HepG2 (cell line): Measurements from ENCODE around the gene SELPLG. TPM values are rescaled to one million over a fixed set of nuclear protein-coding genes. Genes with fewer than 3 reads are reported as not detected.

Experiments
- CBFB ChIP-seq: sonication (generic); formaldehyde crosslinking; IDR thresholded peaks from 2 replicates; pipeline ENCODE4 v1.4.0; 2020; ENCODE audit warnings: missing genetic modification reagents
- EP300 ChIP-seq, 3 experiments: sonication (generic) in 1 of 3; formaldehyde crosslinking in 1 of 3; IDR thresholded peaks; 2 replicates each; pipeline versions ENCODE4 v1.5.1 to v1.6.1; 2011 to 2020; ENCODE audit warnings: low read depth in 2 of 3, low read length in 2 of 3, borderline replicate concordance in 1 of 3, improper control_type of control experiment in 1 of 3, mild to moderate bottlenecking in 1 of 3, missing genetic modification reagents in 1 of 3, moderate library complexity in 1 of 3
- HHEX ChIP-seq: IDR thresholded peaks from 2 replicates; pipeline ENCODE4 v1.6.1; 2016; ENCODE audit warnings: control low read depth
- HNF4A ChIP-seq: sonication (generic); formaldehyde crosslinking; IDR thresholded peaks from 2 replicates; pipeline ENCODE4 v1.4.0; 2020; ENCODE audit warnings: missing genetic modification reagents
- HOXA5 ChIP-seq: sonication (generic); formaldehyde crosslinking; IDR thresholded peaks from 2 replicates; pipeline ENCODE4 v1.4.0; 2020; ENCODE audit warnings: missing genetic modification reagents
- MEF2D ChIP-seq: sonication (generic); formaldehyde crosslinking; IDR thresholded peaks from 2 replicates; pipeline ENCODE4 v1.5.1; 2020; ENCODE audit warnings: mild to moderate bottlenecking, missing genetic modification reagents
- MTA3 ChIP-seq: sonication (generic); formaldehyde crosslinking; IDR thresholded peaks from 2 replicates; pipeline ENCODE4 v1.4.0; 2020; ENCODE audit warnings: missing genetic modification reagents
- NCOR1 ChIP-seq: fragments of 200-600 bp; sonication (generic); IDR thresholded peaks from 2 replicates; pipeline ENCODE4 v1.7.0; 2017; ENCODE audit warnings: antibody characterized with exemption, low read length, borderline replicate concordance
- NFIC ChIP-seq: IDR thresholded peaks from 2 replicates; pipeline ENCODE4 v1.6.1; 2012; ENCODE audit warnings: mild to moderate bottlenecking, low read length, inconsistent platforms
- NR2F6 ChIP-seq, 2 experiments: IDR thresholded peaks; 2 replicates each; pipeline ENCODE4 v1.6.1; 2016; ENCODE audit warnings: antibody characterized with exemption in 1 of 2, mild to moderate bottlenecking in 1 of 2
- RARA ChIP-seq: IDR thresholded peaks from 2 replicates; pipeline ENCODE4 v1.6.1; 2016; ENCODE audit warnings: missing genetic modification reagents, missing compliant biosample characterization
- RBM39 ChIP-seq: fragments of 200-400 bp; formaldehyde crosslinking; IDR thresholded peaks from one replicate; pipeline ENCODE4 v1.6.1; 2018; ENCODE audit warnings: antibody characterized with exemption, mild to moderate bottlenecking, low read depth, low read length; ENCODE audit not compliant: poor library complexity, severe bottlenecking
- RFX1 ChIP-seq: fragments of 450-650 bp; IDR thresholded peaks from 2 replicates; pipeline ENCODE4 v1.6.1; 2017
- polyA plus RNA-seq, 8 experiments: library from polyadenylated mRNA; depleted of rRNA in 3 of 8; stranded (reverse) in 7 of 8; unstranded in 1 of 8; fragments of >200 nt; fragmentation: Illumina TruSeq in 4 of 8; extraction: Trizol in 4 of 8; gene quantifications; 2 replicates each; pipeline versions ENCODE4 v1.2.1 to v1.2.3, GENCODE V29; 2011 to 2016; ENCODE audit warnings: low read depth in 4 of 8, missing spikeins in 1 of 8, mixed read lengths in 1 of 8; ENCODE audit not compliant: insufficient read depth in 1 of 8
- total RNA-seq, 5 experiments: library from RNA; depleted of rRNA; stranded (reverse); fragments of >200 nt; fragmentation: Illumina TruSeq; extraction: Trizol; gene quantifications; 2 replicates each; pipeline ENCODE4 v1.2.3, GENCODE V29; 2016; ENCODE audit warnings: low read depth in 1 of 5
- TF ChIP-seq, protein P1 (sequence below): sonication (generic); formaldehyde crosslinking; IDR thresholded peaks from 2 replicates; pipeline ENCODE4 v1.4.0; 2020; ENCODE audit warnings: missing genetic modification reagents

SELPLG gene
- total and polyA plus RNA-seq, 2 of the 13 experiments (the other 11 are each of a cell fraction or from before 2014, with no cell fraction given) = 0.12 TPM; not detected in 1

GRCh38 chr12:108605000-108605689 lies 28.5 kb downstream of the SELPLG start (continued):
- TF ChIP-seq MTA3 (CRISPR knock-in tag) = no peak
- TF ChIP-seq NFIC = no peak
- peak; percentile 58 for TF ChIP-seq RARA (CRISPR knock-in tag)
- TF ChIP-seq MEF2D = no peak
- TF ChIP-seq RBM39 = no peak
- peak; percentile 61 for TF ChIP-seq NR2F6 (IDR thresholded peaks at IDR 0.05)
- TF ChIP-seq NR2F6 (CRISPR knock-in tag; IDR thresholded peaks at IDR 0.05) = peak; percentile 73
- no peak for TF ChIP-seq HHEX
- peak; percentile 33; the same call in 1 of the 2 replicates for TF ChIP-seq HNF4A (CRISPR knock-in tag)
- no peak for TF ChIP-seq HOXA5
- TF ChIP-seq, protein P1, sequence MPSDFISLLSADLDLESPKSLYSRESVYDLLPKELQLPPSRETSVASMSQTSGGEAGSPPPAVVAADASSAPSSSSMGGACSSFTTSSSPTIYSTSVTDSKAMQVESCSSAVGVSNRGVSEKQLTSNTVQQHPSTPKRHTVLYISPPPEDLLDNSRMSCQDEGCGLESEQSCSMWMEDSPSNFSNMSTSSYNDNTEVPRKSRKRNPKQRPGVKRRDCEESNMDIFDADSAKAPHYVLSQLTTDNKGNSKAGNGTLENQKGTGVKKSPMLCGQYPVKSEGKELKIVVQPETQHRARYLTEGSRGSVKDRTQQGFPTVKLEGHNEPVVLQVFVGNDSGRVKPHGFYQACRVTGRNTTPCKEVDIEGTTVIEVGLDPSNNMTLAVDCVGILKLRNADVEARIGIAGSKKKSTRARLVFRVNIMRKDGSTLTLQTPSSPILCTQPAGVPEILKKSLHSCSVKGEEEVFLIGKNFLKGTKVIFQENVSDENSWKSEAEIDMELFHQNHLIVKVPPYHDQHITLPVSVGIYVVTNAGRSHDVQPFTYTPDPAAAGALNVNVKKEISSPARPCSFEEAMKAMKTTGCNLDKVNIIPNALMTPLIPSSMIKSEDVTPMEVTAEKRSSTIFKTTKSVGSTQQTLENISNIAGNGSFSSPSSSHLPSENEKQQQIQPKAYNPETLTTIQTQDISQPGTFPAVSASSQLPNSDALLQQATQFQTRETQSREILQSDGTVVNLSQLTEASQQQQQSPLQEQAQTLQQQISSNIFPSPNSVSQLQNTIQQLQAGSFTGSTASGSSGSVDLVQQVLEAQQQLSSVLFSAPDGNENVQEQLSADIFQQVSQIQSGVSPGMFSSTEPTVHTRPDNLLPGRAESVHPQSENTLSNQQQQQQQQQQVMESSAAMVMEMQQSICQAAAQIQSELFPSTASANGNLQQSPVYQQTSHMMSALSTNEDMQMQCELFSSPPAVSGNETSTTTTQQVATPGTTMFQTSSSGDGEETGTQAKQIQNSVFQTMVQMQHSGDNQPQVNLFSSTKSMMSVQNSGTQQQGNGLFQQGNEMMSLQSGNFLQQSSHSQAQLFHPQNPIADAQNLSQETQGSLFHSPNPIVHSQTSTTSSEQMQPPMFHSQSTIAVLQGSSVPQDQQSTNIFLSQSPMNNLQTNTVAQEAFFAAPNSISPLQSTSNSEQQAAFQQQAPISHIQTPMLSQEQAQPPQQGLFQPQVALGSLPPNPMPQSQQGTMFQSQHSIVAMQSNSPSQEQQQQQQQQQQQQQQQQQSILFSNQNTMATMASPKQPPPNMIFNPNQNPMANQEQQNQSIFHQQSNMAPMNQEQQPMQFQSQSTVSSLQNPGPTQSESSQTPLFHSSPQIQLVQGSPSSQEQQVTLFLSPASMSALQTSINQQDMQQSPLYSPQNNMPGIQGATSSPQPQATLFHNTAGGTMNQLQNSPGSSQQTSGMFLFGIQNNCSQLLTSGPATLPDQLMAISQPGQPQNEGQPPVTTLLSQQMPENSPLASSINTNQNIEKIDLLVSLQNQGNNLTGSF = no peak
- 0 out of 4 replicates have a peak, but pooled peaks of 1 of the 2 experiments have one; percentile 51 for TF ChIP-seq EP300 (IDR thresholded peaks at IDR 0.05; ENCODE audit: low read depth in 2 of 2, low read length in 2 of 2)
- TF ChIP-seq EP300 (CRISPR knock-in tag; IDR thresholded peaks at IDR 0.05; ENCODE audit: borderline replicate concordance) = no peak
- TF ChIP-seq RFX1 = peak; percentile 49; the same call in 1 of the 2 replicates
- TF ChIP-seq NCOR1 = peak; percentile 29; the same call in 1 of the 2 replicates
- TF ChIP-seq CBFB (CRISPR knock-in tag) = no peak
- TF ChIP-seq, all 625 proteins: peak for 13
